GM19023 (cell line): Measurements from ENCODE around the gene TTC13.
A peak's percentile ranks its signal among the peaks of the same experiment; 100 is the strongest.
"Not testable (repeated sequence)": the region's sequence is repeated elsewhere in the genome, so short reads cannot be mapped to it uniquely, and the experiment has no call there.

Experiments used
- ATAC-seq: cut with Tn5 transposase; IDR thresholded peaks from one replicate; pipeline ENCODE4 v1.9.1; 2021; ENCODE audit warnings: mild to moderate bottlenecking, moderate library complexity; ENCODE audit not compliant: unreplicated experiment

TTC13 gene

DNA sequence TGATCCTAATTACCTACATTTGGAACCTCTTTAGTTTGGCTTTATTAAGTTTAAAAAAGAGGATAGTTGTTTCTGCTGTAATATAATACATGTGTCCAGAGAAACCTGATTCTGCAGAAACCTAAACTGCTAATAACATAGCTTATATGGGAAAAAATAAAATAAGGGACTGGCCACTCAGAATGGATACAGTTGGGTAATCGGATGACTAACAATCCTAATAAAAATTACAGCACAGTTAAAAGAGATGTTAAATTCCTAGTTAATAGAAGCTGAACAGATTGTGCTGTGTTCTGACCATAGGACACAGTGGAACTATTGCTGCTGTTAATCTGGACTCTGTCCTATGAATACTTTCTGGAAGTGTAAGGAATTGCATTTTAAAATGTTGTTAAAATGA, 16.2 kb upstream of the TTC13 start:
- ATAC-seq = no peak

DNA sequence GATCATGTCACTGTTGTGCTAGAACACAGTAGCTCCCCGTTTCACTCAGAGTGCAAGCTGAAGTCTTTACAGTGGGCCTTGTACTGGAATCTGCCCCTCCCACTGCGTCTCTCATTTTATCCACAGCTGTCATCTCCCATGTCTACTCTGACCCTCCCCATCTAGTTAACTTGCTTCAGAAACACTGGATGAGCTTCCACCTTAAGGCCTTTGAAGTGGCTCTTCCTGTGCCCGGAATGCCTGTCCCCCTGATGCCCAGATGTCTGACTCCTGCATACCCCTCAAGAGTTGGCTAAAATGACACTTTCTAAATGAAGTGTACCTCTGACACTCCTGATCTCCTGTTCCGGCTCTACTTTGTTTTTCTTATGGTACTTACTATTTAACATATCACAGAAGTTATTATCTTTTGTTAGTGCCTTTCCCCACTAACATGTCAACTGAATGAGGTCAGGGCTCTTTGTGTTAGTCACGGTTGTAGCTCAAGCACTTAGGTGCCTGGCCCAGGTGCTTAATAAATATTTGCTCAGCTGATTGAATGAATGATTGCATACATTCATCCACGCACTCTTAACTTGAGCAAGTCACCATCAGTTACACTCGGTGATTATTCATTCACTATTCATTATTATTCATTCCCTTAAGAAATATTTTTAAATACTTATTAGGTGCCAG, 13.6 kb upstream of the TTC13 start:
- no peak for ATAC-seq

GRCh38 chr1:230987448-230987847, 8.8 kb upstream of the TTC13 start:
- no peak for ATAC-seq

DNA sequence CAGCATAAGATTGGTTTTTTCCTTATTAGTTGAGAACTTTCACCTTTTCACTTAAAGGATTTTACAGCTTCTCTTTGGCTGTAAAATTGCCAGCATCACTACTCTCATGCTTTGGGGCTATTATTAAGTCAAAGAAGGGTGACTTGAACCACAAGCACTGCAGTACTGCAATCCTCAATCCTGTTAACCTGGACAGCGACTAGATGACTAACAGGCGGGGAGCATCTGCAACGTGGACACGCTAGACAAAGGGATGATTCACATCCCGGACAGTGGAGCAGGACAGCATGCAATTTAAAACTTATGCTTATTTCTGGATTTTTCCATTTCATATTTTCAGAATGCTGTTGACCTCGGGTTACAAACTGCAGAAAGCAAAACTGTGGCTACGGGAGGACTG, 8.3 kb upstream of the TTC13 start:
- no peak for ATAC-seq

DNA sequence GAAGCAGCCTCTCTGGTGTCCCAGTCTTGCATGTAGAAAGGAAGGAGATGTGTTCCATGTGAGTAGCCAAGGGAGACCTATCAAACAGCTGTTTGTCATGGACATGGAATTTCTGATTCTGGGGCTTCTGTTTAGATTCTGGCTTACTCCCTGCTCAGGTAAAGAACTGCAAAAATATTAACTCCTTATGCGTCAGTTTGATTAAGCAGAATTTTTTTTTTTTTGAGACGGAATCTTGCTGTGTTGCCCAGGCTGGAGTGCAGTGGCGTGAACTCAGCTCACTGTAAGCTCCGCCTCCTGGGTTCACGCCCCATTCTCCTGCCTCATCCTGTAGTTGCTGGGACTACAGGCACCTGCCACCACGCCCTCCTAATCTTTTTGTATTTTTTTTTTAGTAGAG, 7.0 kb upstream of the TTC13 start:
- no peak for ATAC-seq

GRCh38 chr1:230984622-230985515, 6.2 kb upstream of the TTC13 start:
- ATAC-seq = not testable (repeated sequence)

- ATAC-seq = no peak
Measured at GRCh38 chr1:230983811-230984210, 5.2 kb upstream of the TTC13 start.

DNA sequence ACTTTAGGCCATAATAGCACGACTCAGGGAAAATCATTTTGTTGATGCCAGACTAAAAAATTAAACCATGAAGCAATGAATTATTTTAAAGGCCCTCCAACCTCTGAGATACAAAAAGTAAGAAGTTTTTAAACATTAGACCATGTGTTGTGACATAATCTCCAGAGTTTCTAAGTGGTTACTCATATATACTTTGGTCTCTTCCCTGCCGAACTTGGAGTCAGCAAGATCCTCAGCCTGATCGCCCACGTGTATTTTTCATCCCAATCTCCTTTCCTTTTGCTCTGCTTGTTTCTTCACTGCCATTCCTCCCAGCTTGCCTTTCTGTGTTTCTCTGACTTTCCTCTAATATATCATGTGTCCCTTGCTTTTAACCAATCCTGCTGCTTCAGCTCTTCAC, 4.0 kb upstream of the TTC13 start:
- ATAC-seq = no peak

- no peak for ATAC-seq
Measured at GRCh38 chr1:230979952-230980351, 1.3 kb upstream of the TTC13 start.

- no peak for ATAC-seq
Measured at GRCh38 chr1:230979389-230979716, 692 bp upstream of the TTC13 start.

DNA sequence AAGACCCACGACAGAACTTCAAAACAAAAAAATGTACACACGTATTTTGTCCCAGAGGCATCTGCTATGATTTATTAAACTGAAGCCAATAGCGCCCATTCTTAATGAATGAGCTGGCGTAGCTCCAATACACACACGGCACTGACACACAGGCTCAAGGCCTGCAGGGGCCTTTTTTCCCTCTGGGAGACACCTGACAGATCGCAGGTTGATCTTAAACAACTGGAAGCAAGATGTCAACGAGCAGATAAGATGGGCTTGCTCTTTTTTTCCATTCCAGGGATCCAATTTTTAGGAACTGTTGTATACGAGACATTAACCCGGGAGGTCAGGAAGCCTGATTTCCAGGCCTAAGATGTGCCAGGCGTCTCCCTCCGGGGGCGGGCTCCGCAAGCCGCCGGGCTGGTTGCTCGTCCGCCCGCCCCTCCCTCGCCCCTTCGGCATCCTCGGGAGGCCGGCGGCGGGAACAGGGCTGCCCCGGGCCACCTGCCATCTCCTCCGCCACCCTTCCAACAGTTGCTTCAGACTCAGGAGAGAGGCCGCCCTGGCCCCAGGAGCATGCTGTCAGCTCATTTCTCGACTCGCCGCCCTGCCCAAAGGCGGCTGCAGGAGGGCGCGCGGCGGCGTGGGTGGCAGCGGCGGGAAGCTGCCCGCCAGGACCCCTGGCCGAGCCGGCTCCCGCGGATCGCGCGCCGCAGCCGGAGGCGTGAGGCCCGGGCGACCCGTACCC, 735 bp downstream of the TTC13 start:
- ATAC-seq = peak; percentile 9

GRCh38 chr1:230976825-230977747, 1.6 kb downstream of the TTC13 start:
- ATAC-seq = no peak

DNA sequence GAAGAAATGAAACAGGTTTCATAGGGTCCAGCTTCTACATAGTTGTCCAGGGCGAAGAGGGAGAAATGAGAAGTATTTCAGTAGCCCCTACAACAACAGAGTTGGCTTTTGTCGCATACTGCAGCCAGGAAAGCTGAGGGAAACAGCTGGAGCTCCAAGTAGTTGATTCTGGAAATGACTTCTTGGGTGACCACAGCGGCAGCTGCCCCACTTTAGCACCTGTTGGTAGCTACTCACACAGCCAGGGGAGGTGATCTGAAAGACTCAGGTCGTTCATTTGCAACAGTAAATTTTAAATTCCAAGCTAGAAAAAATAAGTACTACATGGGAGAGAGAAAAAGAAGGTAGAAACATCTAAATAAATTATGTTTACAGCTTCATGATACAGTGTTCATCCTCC, 2.3 kb downstream of the TTC13 start:
- no peak for ATAC-seq

- no peak for ATAC-seq
Measured at GRCh38 chr1:230975636-230976035, 3.0 kb downstream of the TTC13 start.

GRCh38 chr1:230972855-230973271, 5.8 kb downstream of the TTC13 start:
- ATAC-seq = peak; percentile 63

DNA sequence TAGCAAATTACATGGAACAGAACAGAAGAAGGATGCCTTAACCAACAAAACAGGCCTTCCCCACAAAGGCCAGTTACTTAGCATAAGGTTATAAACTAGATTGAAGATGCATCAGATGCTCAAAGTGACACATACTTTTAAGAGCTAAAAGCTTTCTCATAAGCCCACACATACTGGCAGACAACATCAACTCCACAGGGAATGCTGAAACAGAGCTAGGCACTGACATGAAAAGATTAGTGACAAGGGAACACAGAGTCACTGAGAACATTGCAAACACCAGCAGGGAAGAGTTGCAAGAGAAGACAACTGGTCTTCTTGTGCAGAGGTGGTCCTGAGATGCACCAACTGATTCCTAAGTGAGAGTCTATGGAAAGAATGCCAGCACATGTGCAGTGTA, 6.9 kb downstream of the TTC13 start:
- no peak for ATAC-seq

DNA sequence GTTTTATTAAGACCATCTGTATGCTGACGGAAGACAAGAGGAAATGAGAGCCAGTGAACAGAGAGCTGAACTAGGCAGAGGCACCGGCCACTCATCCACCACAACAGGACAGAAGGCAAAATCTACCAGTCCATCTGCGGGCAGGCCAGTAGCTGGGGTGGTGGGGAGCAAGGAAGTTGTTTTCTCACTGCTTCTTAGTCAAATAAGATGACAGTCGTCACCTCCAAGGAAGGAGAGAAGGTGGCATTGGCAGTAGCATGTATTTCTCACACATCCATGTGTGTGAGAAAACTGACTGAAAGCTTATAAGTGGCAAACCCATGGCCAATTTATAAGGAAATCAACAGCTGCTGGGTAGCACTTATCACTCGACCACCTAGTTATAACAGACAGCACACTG, 8.2 kb downstream of the TTC13 start:
- ATAC-seq = no peak

DNA sequence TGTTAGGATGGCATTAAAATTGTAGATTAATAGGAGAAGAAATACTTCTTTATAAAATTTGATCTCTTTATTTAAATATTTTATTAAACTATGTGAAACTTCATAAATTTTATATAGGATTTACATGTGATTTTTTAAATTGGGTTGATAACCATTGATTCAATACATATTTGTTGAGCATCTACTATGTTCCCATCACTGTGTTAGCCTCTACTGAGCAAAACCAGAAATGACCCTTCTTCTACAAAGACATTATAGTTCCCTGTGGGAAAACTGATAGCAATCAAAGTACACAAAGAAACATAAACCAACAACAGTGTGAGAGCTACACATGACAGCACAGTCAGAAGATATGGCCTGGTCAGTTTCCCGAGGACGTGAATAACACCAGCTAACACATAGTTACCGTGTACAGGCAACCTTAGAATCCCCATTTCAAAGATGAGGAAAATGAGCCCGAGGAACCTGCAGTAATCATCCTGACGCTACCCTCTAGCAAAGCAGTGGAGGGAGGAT, 12.2 kb downstream of the TTC13 start:
- no peak for ATAC-seq

DNA sequence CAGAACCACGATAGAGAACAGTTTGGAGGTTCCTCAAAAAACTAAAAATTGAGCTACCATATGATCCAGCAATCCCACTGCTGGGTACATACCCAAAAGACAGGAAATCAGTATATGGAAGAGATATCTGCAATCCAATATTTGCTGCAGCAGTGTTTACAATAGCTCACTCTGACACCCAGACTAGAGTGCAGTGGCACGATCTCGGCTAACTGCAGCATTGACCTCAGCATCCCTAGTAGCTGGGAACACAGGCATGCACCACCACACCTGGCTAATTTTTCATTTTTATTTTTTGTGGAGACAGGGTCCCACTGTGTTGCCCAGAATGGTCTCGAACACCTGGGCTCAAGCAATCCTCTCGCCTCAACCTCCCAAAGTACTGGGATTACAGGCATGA, 13.1 kb downstream of the TTC13 start:
- ATAC-seq = no peak

DNA sequence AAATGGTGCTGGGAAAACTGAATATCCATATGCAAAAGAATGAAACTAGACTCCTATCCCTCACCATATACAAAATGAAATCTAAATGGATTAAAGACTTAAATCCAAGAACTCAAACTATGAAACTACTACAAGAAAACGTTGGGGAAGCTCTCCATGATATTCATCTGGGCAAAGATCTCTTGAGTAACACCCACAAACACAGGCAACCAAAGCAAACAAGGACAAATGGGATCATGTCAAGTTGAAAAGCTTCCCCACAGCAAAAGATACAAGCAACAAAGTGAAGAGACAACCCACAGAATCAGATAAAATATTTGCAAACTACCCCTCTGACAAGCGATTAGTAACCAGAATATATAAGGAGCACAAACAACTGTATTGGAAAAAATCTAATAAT, 13.8 kb downstream of the TTC13 start:
- no peak for ATAC-seq

DNA sequence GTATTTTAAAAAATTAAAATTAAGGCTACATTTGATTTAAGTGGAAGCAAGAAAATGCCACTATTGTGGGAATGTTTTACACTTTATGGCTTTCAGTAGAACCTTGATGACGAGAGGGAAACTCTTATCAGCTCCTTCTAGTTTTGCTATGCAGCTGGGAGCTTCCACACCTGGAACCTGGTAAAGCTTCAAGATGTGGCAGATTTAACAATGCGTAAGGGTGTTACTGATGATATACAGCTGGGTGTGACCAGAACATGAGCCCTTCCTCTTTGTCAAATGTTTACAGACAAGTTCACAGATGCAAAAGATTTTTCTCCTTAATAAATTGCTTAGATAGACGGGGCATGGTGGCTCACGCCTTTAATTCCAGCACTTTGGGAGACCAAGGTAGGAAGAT, 20.3 kb downstream of the TTC13 start:
- no peak for ATAC-seq
